OCI-LY1 (cell line): ENCODE measurements around the gene PIK3C2B.

Experiments
- CTCF ChIP-seq: fragments of 200-600 bp; sonication (generic), shearing (Covaris generic); IDR thresholded peaks from 2 replicates; pipeline ENCODE4 v1.5.1; 2017; ENCODE audit warnings: mild to moderate bottlenecking, antibody characterized with exemption, low read length, moderate library complexity, mixed read lengths
- EZH2 ChIP-seq: fragments of 200-600 bp; sonication (generic), shearing (Covaris generic); IDR thresholded peaks from 2 replicates; pipeline ENCODE4 v1.8.0; 2017; ENCODE audit warnings: borderline replicate concordance, mixed run types, mild to moderate bottlenecking, antibody characterized with exemption, low read length, moderate library complexity, mixed read lengths

DNA sequence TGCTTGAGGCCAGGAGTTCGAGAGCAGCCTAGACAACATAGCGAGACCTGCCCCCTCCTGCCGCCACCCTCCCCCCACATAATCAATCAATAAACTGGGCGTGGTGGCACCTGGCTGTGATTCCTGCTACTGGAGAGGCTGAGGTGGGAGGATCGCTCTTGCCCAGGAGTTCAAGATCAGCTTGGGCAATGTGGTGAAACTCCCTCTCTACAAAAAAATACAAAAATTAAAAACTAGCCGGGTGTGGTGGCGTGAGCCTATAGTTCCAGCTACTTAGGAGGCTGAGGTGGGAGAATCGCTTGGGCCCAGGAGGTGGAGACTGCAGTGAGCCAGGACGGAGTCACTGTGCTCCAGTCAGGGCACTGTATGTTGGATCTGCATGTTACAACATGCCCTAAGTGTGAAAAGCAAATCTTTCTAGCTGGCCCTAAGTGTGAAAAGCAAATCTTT is 14.6 kb upstream of the PIK3C2B start:
- TF ChIP-seq CTCF (no peak), EZH2 (no peak)
